HG02571 (cell line): Measurements from ENCODE around the gene CEP131.

ENCODE experiments used
- ATAC-seq: cut with Tn5 transposase; IDR thresholded peaks from one replicate; pipeline ENCODE4 v1.9.1; 2021; ENCODE audit warnings: mild to moderate bottlenecking, moderate library complexity; ENCODE audit not compliant: unreplicated experiment

Gene CEP131

DNA sequence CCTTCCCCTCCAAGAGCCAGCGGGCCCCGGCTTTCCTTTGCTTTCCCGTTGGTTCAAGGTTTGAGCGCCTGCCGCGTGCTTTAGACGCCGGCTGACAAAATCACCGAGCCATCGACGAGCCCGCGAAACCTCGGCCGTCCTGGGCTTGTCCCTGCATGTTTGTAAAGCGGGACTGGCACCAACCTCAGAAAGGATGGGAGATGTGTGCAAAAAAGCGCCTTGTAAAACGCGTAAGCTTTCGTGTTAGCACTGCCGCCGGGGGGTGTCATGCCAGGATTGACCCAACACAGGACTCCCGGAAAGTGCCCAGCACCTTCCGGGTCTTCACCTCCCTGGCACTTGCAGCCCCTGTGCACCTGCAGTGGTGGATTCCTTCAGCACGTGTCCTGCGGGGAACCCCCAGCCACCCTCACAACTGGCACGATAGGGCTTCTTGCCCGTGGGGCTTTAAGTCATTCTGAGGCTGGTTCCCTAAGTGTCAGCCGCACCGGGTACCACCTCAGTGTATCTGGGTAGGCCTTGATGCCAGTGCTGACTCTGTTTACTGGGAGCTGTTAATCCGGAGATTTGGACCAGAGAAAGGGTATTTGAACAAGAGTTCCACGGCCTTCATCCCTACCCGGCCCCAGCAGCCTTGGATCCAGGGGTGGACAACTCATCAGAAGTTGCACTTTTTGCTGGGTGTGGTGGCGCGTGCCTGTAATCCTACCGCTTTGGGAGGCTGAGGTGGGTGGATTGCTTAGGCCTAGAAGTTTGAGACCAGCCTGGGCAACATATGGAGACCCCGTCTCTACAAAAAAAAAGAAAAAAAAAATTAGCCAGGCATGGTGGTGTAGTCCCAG is 17.2 kb upstream of the CEP131 start:
- no peak for ATAC-seq

DNA sequence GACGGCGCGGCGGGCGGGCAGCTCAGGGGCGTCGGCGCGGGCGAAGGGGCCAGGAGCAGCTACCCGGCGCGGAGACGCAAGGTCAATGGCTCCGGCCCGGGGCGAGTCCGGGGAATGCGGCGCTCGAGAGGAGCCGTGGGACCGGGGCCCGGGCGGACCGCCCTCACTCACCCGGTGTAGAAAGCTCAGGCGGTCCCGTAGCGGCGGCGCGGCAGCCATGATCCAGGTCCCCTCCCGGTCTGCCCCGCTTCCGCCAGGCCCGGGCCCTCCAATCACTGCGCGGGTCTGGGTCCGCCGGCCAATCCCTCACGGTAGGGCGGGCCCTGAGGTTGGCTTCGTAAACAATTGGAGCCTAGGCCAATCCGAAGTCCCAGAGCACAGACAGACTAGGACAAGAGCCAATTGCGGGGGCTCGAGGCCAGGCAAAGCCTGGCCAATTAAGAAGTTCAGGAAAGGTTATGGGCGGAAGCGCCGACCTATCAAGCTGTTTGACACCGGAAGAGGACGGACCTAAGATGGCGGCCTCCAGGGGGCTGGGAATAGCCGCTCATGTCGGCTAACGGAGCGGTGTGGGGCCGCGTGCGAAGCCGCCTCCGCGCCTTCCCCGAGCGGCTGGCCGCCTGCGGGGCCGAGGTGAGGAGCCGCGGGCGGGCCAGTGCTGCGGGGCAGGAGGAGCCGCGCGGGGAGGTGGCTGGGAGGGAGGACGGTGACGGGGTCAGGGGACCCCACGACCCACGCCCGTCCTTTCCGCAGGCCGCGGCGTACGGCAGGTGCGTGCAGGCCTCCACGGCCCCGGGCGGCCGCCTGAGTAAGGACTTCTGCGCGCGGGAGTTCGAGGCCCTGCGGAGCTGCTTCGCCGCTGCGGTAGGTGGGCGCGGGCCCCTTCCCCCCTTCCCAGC is 16.3 kb upstream of the CEP131 start, which contains the start of the genes NDUFAF8 and TEPSIN:
NDUFAF8 (plus strand) TSS at position 504 of the 899 bp plus-strand sequence; CDS start at position 550, 46 bp downstream.
TEPSIN (minus strand) TSS at position 241 of the 899 bp plus-strand sequence; CDS start at position 219, 22 bp downstream.
- ATAC-seq: peak; percentile 90

DNA sequence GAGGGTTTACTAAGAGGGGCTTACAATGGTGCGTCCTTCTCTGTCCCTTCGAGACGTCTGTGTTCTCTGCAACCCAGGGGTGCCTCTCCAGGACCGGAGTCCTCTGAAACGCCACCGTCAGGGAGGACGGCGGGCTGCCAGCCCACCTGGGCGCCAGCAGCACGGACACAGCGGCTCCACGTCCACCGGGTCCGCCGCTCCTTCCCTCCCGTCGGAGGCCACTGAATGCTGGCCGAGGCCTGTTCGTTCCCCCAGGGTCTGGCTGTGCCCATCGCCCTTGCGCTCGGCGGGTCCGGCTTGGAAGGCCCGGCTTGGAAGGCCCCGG is 15.7 kb upstream of the CEP131 start:
- no peak for ATAC-seq

DNA sequence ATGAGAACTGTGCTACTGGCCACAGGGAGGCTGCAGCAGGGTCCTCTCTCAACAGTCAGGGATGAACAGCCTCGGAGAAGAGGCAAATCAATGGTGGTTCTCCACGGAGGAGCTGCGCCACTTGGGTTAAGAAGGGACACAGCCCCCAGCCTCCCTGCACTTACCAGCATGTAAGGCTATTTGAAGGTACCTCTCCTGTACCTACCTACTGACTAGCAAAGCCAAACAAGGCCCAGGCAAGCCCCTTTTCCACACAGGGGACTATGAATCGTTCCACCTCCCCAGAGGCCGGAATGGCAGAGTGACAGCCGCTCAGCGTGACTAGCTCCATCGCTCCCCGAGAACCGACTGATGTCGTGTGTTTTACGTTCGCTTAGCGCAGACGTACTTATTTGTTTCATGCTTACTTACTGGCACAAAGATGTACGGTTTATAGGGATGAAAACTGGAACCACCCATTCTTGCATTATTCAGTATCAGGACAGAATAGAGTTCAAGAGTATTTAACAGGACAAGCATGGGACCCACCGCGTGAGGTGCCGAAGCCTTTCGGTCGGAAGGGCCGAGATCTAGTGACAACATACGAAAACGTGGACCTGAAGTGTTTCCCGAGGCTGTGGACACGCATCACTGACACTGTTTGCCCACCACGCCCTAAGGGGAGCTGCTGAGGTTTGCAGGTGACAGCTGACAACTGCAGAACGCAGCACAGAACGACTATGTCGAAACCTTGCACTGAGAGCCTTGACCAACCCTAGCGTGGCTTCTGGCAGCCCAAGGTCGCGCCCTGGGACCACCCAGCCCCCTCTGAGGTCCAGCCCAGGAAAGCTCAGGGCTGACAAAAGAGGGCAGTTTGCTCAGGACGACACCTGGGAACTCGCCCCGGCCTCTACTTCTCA is 15.1 kb upstream of the CEP131 start:
- ATAC-seq: no peak

DNA sequence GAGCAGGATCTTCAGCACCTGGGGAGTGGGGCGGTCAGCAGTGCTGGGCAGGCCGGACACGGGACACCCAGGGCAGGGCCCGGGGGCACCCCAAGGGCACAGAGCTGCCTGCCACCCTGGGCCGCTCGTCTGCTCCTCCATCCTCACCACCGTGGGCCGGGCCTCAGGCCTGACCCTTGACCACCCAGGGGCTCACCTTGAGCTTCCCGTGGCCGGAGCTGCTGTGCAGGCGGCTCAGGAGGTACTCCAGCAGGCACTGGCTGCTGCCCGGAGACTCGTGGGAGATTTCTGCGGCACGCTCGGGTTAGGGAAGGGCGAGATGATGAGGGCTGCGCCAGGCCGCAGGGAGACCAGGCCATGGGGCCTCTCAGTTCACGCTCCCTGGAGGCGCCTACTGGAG is 14.0 kb upstream of the CEP131 start:
- no peak for ATAC-seq

DNA sequence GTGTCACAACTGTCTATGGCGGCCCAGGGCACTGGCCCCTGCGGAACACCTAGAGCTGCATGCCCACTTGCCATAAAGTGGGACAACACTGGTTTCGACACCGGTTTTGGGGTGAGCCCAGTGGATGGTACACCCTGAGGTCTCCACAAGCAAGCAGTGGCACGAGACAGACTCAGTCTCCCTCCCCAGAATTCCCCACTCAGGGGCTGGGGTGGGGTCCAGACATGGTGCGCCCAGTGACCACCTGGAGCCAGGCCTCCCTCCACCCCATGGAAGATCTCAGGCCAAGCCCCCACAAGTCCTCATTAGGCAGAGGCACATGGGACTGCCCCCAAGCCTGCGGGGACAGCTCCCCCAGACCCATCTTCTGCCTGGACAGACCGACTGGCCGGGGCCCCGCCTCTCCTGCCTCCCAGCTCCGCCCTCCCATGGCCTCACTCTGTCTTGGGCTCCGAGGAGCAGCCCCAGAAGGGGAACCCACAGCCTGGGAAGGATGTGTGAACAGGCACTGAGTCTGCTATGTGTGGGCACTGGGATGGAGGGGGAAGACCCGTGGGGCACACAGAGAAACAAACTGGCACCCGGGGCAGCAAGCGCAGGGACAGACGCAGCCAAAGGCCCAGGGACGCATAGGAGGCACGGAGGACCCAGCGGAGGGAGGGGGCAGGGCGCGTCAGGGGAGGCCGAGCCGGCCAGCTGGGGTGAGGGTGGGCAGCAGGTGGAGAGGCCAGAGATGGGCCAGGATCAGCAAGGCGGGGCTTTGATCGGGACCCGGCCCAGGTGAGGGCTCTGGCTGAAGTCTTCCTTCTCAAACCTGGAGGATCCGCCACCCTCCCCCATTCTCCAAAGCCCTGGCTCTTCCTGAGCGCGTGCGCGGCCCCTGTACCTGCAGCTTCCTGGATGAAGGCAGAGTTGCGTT is 13.3 kb upstream of the CEP131 start:
- ATAC-seq: no peak

DNA sequence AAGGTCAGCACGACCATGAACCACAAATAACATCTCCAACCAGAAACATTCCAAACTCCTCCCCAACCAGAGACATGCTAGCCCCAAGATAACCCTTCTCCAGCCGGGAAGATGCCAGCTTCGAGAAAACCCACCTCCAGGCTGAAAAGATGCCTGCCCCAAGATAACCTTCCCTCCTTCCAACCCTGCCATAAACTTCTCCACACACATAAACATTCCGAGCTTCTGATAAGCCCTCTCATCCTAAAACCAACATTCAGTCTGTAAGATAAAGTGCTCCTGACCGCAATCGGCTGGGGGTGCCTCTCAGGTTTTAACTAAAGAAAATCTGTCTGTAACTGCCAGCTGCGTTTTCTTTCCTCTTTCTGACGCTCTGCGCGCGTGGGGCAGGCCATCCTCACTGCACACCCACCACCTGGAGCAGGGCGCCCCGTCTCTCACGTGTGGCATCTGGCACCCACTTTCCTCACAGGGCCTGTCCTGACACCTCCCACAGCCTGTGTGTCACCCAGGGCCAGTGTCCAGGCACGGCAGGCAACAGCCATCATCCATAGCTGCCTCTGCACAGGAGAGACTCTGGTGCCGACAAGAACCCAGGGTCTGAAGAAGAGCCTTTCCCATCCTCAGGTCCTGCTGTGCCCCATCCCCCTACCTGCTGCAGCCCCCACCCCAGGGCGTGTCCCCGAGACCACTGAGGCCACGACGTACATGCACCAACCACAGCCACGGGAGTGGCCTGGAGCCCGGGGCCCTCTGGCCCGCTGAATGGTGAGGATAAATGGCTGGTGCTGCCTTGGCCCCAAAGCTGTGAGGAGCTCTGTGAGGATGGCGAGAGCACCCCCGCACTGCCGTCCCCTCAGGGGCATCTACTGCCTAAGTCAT is 12.4 kb upstream of the CEP131 start:
- ATAC-seq: no peak

DNA sequence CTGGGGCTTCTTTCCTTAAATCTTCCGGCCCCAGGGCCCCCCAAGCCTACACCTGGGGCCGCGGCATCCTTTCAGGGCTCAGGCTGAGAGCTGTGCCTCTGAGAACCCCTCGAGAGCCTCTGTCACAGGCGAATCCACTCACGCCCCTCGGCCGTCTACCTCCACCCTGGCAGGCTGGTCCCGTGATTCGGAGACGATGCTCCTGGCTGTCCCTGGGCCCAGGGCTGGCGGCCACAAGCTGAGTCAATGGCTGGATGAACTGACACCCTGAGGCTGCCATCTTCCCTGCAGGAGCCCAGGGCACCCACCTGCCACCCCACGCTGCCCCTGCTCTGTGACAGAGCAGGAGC is 11.7 kb upstream of the CEP131 start:
- ATAC-seq: no peak

DNA sequence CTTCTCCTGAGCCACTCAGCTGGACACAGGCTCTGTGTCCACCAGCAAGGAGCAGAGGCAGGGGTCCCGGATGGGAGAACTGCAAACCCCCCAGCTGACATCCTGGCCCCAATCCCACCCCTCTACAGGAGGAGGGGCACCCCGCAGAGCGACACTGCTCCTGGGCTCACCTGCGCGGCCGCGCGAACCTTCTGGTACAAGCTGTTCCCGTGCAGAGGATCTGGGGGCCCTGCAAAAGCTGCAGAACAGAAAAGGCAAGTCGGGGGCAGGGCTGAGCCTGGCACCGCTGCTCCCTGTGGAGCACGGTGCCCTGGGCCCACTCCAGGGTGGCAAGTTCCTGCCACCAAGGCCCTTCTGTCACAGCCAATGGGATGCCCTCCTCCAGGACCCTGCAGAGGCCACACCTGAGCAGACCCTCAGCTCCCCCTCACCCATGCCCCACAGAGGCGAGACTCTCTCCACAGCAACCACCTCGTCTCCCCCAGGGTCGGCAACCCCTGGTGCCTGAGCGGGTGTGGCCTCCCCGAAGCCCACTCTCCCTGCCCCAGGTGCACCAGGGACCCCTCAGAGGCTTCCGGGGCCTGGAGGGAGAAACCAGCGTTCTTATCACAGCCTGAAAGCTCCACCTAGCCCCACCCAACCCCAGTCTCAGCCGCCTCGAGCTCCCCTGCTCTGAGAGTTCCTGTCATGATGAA is 11.2 kb upstream of the CEP131 start:
- no peak for ATAC-seq

DNA sequence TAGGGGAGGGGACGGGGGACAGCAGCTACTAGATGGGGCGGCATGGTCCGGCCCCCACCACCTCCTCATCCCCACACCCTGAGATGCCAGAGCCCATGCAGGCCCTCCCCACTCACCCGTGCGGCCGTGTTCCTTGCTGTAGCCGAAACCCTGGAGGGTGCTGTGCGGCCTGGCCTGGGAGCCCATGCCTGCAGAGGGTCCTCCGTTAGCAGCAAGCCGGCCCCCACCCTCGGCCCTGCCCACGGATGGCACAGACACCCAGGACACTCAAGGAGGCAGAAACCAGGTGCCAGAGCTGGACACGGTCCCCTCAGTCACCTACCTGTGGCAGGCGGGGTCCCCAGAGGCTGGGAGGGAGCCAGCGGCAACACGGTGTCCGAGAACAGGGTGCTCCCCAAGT is 10.6 kb upstream of the CEP131 start:
- no peak for ATAC-seq

DNA sequence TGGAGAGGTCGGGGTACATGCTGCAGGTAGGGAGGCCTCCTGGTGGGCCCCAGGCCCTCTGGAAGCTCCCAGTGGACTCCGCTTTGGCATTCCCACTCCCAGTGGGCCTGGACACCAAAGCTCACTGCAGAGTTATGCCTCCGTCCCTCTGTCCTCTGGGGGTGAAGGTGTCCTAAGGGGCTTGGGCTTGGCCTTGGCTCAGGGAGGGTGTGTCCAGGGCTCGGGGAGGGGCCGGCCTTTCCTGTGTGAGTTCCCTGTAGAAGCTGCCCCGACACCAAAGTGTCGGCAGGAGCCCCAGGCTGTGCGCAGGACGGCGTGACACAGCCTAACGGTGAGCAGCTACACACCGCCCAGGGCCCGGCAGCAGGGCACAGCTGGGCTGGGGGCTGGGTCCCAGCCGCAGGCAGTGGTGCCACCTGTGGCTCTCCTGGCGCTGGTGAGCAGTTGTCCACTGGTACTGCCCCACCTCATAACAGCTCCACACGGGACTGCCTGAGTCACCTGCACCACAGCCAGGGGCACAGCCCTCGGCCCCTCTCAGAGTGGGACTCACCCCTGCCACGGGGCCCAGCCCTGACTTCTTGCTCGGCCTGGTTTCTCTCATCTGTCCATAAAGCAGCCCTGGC is 10.0 kb upstream of the CEP131 start:
- ATAC-seq: no peak

DNA sequence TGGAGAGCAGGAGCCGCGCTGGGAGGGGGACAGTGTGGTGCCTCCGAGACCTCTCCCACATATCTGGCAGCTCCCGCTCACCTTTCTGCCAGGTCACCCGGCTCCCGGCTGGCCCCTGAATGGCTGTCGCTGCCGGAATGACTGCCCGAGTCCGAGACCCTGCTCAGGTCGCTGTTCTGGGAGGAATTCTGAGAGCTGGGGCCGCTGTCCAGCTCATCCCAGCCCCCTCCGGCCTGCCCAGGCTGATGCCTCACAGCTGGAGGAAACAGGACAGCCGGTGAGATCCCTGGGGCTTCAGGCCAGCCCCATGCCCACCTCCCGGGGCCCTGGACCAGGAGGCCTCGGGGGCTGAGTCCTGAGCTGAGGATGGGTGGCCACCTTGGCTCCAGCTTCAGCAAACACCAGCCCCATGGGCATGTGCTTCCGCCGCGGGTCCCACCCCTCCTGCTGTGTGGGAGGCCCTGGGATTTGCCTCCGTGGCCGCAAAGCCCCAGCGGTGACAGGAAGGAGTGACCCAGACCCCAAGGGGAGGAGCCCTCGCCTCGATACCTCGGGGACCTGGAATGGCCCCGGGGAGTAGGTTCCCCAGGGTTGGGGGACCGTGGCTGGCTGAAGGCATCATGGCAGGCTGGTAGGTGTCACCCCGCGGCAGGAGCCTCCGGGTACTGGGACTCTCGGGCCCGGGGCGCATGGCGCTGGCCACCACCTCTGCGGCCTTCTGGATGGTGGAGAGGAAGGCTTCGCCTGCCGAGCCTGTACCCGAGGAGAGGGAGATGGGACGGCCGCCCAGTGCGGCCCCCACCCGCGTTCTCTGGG is 9.2 kb upstream of the CEP131 start:
- no peak for ATAC-seq

DNA sequence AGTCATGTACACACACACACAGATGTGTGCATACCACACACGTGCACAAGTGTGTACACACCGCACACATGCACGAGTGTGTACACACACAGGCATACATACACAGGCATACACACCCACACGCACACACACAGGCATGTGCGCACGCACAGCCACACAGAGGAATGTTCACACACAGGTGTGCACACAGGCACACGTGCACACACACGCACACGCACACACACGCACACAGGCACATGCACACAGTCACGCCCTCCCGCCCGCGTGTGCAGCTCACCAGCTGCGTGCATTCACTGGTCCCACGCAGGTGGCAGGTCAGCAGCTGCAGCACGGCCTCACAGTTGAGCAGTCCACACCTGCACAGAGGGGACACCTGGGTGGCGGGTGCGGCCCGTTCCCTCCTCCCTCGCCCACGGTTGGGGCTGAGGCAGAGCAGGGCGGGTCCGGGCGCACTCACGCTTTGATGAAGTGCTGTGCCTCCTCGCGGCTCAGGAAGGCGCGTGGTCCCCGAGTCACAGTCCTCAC is 8.4 kb upstream of the CEP131 start:
- ATAC-seq: no peak

DNA sequence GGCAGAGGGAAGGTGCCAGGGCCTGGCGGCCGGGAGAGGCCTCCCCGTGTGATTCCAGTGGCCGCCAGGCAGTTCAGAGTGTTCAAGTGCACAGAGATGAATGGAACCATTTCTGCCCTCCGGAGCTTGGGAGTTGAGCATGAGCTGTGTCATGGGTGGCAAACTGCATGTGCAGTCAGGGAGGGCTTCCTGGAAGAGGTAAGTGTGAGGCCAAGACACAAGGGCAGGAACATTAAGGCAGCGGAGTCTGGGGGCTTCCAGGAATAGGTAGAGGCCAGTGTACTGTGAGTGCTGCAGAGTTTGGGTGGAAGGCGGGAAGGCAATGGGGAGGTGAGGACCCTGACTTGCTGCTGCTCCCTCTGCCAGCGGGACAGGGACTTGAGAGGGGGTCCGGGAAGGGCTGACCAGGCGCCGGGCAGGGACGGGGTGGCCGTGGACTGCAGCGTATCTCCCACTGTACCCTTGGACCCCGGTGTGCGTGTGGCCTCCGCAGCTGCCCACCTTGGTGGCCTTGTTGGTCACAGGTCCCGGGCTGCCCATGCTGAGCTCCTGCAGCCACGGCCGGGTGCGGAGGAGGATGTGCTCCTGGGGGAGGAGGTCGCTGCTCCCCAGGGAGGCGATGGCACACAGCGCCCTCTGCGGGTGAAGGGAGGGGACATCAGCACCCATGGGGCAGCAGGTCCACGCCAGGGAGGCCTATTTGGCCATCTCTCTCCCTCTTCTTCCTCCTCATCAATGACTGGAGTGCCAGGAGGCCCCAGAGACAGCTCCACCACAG is 7.5 kb upstream of the CEP131 start:
- ATAC-seq: no peak

DNA sequence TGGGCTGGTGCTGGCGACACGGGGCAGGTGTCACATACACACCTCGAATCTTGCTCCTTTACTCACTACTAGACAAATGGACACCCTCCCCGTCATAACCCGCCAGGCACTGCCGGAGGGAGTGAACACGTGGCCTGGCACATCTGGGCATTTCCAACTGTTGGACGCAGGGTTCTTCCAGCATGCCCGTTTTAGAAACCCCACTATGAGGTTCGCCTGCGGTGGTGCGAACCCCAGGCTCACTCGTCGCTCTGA is 6.8 kb upstream of the CEP131 start:
- ATAC-seq: no peak
